Peyer's patch (tissue), 4 donors: Measurements from ENCODE around the gene COL9A2.

Experiments used
- CTCF ChIP-seq, 6 experiments: fragments of 450-650 bp in 4 of 6; fragments of 200-600 bp in 2 of 6; sonication (generic) in 1 of 6; IDR thresholded peaks; one replicate each; pipeline ENCODE4 v1.5.1; 2017 to 2019; ENCODE audit warnings: antibody characterized with exemption in 6 of 6, mild to moderate bottlenecking in 3 of 6, moderate library complexity in 1 of 6
- POLR2A ChIP-seq, 2 donors: fragments of 450-650 bp; IDR thresholded peaks; one replicate each; pipeline ENCODE4 v1.5.1; 2017; ENCODE audit warnings: antibody characterized with exemption in 2 of 2, mild to moderate bottlenecking in 2 of 2, moderate library complexity in 2 of 2

GRCh38 chr1:40305871-40306270 lies 11.2 kb downstream of the COL9A2 start:
- TF ChIP-seq POLR2A (IDR thresholded peaks at IDR 0.05) (no peak), CTCF (IDR thresholded peaks at IDR 0.05) (no peak)
